Bronchial epithelial cell (primary cell): Measurements from ENCODE around the gene TLCD2. TPM values are rescaled to one million over a fixed set of nuclear protein-coding genes. Genes with fewer than 3 reads are reported as not detected.
A peak's percentile ranks its signal among the peaks of the same experiment; 100 is the strongest.
"Not testable (repeated sequence)": the region's sequence is repeated elsewhere in the genome, so short reads cannot be mapped to it uniquely, and the experiment has no call there.

Source experiments
- DNase-seq: peaks from one replicate; pipeline ENCODE4 v3.0.0-alpha.2; 2010; ENCODE audit warnings: low read depth
- FAIRE-seq: peaks from 2 replicates; lab custom pipeline; 2011; peaks lifted over from hg19 to GRCh38; lab: Jason Lieb, UNC
- H3K27me3 ChIP-seq: 2 replicates; pipeline ENCODE4 v1.5.1; 2011; ENCODE audit warnings: low read length; ENCODE audit not compliant: control insufficient read depth, insufficient read depth
- H3K36me3 ChIP-seq: 2 replicates; pipeline ENCODE4 v1.5.1; 2011; ENCODE audit warnings: low read length; ENCODE audit not compliant: control insufficient read depth, insufficient read depth
- H3K4me3 ChIP-seq: 2 replicates; pipeline ENCODE4 v1.5.1; 2011; ENCODE audit warnings: mild to moderate bottlenecking, low read depth, low read length, control low read depth
- CTCF ChIP-seq: IDR thresholded peaks from 2 replicates; pipeline ENCODE4 v1.5.1; 2011; ENCODE audit warnings: mild to moderate bottlenecking, moderate library complexity, low read length, control low read depth, inconsistent platforms; ENCODE audit not compliant: insufficient read depth, severe bottlenecking
- total RNA-seq: library from RNA; depleted of rRNA; stranded (reverse); fragments of >200 nt; gene quantifications from 2 replicates; pipeline ENCODE4 v1.2.1, GENCODE V29; 2014

The TLCD2 gene
- total RNA-seq, 1 donor from 2014 or later, result 4.5 TPM

- DNase-seq, result no peak
- no peak for FAIRE-seq
- TF ChIP-seq CTCF, result no peak
- Histone ChIP-seq H3K27me3 (no peaks in the 10 kb centered on the region), H3K4me3 (no peak overlapping the region), H3K36me3 (peaks cover 49% of the 10 kb centered on the region)
Observed at GRCh38 chr17:1676401-1676800, 33.8 kb downstream of the TLCD2 start.

- Histone ChIP-seq H3K36me3 (peaks cover 37% of the 10 kb centered on the region), H3K4me3 (no peak overlapping the region), H3K27me3 (no peaks in the 10 kb centered on the region)
- DNase-seq, result no peak
- TF ChIP-seq CTCF, result no peak
- FAIRE-seq, result peak; percentile 28
Observed at GRCh38 chr17:1673041-1673785, 37.0 kb downstream of the TLCD2 start.

- not testable (repeated sequence) for FAIRE-seq
Observed at GRCh38 chr17:1663934-1664333, 46.2 kb downstream of the TLCD2 start.

GRCh38 chr17:1661045-1661444, 49.1 kb downstream of the TLCD2 start:
- H3K4me3 ChIP-seq, result no peak overlapping the region
- FAIRE-seq (no peak), DNase-seq (no peak)
- no peaks in the 10 kb centered on the region for H3K27me3 ChIP-seq
- H3K36me3 ChIP-seq, result peaks cover 46% of the 10 kb centered on the region
- TF ChIP-seq CTCF, result no peak

More at GRCh38 chr17:1663934-1664333, 46.2 kb downstream of the TLCD2 start:
- not testable (repeated sequence) for DNase-seq, H3K27me3 ChIP-seq, H3K4me3 ChIP-seq
- H3K36me3 ChIP-seq, result peaks cover 33% of the 10 kb centered on the region

GRCh38 chr17:1658100-1658499, 52.1 kb downstream of the TLCD2 start:
- Histone ChIP-seq H3K36me3 (peaks cover 62% of the 10 kb centered on the region), H3K4me3 (no peak overlapping the region), H3K27me3 (no peaks in the 10 kb centered on the region)
- no peak for TF ChIP-seq CTCF
- DNase-seq (no peak), FAIRE-seq (peak; percentile 84)

- FAIRE-seq (no peak), DNase-seq (no peak)
- Histone ChIP-seq H3K4me3 (no peak overlapping the region), H3K27me3 (no peaks in the 10 kb centered on the region), H3K36me3 (peaks cover 48% of the 10 kb centered on the region)
- TF ChIP-seq CTCF, result no peak
Observed at GRCh38 chr17:1653735-1654134, 56.4 kb downstream of the TLCD2 start.

GRCh38 chr17:1652794-1653193, 57.4 kb downstream of the TLCD2 start:
- DNase-seq, H3K4me3 ChIP-seq, FAIRE-seq, H3K27me3 ChIP-seq: not testable (repeated sequence)
- peaks cover 40% of the 10 kb centered on the region for H3K36me3 ChIP-seq
